ENCODE data around the gene KCNH2.
"Not testable (repeated sequence)": the region's sequence is repeated elsewhere in the genome, so short reads cannot be mapped to it uniquely, and the experiment has no call there.

KCNH2 gene, protein sequence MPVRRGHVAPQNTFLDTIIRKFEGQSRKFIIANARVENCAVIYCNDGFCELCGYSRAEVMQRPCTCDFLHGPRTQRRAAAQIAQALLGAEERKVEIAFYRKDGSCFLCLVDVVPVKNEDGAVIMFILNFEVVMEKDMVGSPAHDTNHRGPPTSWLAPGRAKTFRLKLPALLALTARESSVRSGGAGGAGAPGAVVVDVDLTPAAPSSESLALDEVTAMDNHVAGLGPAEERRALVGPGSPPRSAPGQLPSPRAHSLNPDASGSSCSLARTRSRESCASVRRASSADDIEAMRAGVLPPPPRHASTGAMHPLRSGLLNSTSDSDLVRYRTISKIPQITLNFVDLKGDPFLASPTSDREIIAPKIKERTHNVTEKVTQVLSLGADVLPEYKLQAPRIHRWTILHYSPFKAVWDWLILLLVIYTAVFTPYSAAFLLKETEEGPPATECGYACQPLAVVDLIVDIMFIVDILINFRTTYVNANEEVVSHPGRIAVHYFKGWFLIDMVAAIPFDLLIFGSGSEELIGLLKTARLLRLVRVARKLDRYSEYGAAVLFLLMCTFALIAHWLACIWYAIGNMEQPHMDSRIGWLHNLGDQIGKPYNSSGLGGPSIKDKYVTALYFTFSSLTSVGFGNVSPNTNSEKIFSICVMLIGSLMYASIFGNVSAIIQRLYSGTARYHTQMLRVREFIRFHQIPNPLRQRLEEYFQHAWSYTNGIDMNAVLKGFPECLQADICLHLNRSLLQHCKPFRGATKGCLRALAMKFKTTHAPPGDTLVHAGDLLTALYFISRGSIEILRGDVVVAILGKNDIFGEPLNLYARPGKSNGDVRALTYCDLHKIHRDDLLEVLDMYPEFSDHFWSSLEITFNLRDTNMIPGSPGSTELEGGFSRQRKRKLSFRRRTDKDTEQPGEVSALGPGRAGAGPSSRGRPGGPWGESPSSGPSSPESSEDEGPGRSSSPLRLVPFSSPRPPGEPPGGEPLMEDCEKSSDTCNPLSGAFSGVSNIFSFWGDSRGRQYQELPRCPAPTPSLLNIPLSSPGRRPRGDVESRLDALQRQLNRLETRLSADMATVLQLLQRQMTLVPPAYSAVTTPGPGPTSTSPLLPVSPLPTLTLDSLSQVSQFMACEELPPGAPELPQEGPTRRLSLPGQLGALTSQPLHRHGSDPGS

DNA sequence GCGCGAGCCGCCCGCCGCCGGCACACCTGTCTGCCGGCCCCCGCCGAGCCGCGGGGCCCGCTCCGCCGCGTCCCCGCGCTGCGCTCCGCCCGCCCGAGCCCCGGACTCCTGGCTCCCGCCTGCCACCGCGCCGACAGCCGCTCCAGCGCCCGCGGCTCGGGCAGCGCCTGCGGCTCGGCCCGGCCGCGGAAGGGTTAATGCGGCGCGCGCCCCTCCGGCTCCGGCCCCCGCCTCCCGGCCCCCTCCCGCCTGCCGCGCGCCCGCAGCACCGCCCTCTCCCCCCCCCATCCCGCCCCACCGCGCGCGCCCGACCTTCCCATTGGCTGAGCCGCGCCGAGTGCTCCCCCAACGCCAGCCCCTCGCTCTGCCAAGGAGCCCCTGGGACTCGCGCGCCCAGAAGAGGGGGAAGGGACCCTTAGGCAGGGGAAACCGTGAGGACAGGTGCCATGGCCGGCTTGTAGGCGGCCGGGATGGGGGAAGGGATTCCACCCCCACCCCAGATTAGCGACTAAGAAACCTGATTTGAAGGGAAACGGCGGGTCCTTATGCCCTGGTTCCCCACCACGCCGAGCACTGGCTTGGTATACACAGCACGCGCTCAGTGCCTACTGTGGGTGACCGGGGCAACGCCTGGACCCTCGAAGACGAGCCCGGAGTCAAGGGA is at the start of gene KCNH2:
Gene KCNH2 (minus strand): TSS at position 196 of the 664 bp plus-strand sequence. CDS start 408 bp downstream, outside the sequence.
- peak; percentile 92 for DNase-seq

DNA sequence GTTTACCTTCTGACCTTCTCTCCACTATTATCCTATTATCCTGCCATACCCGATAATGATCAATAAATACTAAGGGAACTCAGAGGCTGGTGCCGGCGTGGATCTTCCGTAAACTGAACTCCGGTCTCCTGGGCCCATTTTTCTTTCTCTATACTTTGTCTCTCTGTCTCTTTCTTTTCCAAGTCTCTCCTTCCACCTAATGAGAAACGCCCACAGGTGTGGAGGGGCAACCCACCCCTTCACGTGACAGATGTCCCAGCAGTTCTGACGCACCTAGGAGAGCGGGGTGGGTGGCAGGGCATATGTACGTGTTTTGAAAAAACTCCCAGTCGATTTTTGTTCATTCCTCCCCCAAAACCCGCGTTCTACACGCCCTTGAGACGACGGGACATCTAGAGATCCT is 49.6 kb upstream of the KCNH2 start:
- not testable (repeated sequence) for DNase-seq

DNA sequence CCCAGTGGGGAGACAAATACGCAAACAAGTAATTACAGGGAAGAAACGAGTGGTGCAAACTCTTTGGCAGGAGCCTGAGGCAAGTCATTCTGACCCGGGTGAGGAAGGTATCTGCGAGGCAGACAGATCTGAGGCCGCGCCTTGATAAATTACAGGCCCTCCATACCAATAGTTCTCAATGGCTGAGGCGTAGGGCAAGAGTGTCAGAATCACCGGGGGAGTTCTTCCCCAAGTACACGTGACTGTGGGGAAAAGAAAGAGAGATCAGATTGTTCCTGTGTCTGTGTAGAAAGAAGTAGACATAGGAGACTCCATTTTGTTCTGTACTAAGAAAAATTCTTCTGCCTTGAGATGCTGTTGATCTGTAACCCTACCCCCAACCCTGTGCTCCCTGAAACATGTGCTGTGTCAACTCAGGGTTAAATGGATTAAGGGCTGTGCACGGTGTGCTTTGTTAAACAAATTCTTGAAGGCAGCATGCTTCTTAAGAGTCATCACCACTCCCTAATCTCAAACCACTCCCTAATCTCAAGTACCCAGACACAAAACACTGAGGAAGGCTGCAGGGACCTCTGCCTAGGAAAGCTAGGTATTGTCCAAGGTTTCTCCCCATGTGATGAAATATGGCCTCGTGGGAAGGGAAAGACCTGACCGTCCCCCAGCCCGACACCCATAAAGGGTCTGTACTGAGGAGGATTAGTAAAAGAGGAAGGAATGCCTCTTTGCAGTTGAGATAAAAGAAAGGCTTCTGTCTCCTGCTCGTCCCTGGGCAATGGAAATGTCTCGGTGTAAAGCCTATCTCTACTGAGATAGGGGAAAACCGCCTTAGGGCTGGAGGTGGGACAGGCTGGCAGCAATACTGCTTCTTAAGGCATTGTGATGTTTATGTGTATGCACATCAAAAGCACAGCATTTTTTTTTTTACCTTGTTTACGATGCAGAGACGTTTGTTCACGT is 48.9 kb upstream of the KCNH2 start:
- not testable (repeated sequence) for DNase-seq

DNA sequence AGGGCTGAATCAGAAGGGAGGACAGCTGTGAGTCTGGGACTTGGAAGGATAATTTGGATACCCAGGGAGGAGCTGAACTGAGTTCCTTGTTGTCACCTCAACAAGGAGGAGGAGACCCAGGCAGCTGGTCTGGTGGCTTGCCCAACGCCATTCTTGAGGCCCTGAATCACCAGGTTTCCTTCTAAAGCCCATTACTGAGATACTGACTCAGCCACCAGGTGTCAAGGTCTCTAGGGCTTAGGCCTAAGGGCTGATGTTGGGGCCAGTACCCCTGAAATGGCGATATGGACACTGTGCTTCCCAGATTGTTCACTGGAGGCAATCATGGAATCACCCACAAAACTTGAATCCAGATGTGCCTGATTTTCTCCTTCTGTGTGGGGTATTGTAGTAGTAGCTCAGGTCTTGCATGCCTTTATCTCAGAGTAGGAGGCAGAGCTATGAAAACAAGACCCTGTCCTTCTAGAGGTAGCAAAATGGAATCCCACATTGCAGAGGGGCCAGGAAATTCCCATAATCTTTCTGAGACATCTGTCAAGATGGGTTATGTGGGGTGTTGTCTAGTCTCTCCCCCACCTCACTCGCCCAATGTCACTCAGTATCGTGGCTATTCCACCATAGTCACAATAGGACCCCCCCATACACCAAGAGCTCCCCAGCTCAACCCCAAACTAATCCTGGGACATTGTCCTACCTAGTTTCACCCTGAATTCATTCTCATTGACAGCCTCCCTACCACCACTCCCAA is 48.0 kb upstream of the KCNH2 start:
- DNase-seq = no peak

DNA sequence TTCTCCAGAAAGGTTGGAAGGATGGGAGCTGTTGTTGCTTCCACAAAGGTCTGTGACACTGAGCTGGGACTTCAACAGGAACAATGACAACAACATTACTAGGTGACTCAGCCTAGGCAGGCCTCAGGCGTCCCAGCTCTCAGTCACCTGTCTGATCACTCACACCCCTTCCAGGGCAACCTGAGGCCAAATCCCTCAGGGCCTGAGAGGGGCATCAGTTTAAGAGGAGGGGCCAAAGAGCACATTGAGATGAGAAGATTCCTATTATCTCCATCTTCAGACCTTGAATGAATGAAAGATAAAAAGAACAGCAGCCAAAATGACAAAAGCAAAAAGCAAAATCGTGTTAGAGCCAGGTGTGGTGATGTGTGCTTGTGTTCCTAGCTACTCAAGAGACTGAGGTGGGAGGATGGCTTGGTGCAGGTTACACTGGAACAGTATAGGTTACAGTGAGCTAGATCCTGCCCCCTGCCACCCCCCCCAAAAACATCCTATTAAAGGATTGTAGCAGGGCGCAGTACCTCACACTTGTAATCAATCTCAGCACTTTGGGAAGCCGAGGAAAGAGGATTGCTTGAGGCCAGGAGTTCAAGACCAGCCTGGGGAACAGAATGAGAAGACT is 46.4 kb upstream of the KCNH2 start, which contains the start of gene ATG9B:
Gene ATG9B (minus strand): TSS at position 60 of the 622 bp plus-strand sequence. CDS start 71 bp downstream, outside the sequence.
- DNase-seq = no peak

DNA sequence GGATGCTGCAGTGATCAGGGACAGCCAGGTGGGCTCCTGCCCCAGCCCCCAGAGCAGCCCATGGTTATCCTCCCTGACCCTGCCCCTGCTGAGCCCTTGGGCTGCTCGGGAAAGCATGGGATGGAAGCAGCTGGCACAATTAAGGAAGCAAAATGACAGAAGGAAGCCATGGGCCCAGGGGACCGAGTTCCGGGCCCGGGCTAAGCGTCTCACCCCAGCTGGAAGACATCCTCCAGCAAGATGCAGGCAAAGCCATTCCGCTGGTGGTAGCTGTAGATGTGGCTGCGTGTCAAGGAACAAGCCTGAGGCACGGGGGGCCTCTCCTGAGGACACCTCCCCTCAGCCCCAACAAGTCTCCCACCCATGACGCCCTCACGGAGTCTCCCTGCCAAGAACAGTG is 45.1 kb upstream of the KCNH2 start:
- no peak for DNase-seq

DNA sequence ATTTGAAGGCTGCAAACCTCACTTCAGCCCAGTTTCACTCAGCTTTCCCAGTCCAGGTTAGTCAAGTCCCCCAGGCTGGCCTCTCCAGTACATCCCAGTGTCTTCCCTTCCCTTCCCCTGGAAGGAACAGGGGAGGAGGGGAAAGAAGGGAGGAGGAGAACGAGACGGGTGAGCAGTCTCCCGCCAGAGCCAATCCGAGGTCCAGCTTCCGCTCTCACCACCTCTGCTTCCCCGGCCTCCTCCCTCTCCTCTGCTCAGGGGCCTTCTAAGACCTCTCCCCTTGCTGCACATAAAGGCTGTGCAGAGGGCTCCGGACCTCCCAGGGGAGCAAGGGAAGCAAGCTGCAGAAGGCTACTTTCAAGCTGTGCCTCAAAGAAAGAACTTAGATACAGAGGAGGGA is 42.1 kb upstream of the KCNH2 start:
- no peak for DNase-seq

DNA sequence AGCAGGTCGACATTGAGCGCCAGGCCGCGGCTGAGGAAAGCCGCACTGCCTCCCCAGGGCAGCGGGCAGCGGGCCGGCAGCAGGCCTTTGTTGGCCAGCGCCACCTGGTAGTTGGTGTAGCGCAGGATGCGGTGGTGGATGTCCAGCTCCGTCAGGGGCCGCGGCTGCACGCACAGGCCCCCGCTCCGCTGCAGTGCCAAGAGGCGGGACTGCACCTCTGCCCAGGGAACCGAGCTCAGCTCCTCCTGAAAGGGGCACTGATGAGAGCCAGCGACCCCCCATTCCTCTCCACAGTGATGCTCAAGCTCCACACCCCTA is 41.0 kb upstream of the KCNH2 start:
- no peak for DNase-seq

DNA sequence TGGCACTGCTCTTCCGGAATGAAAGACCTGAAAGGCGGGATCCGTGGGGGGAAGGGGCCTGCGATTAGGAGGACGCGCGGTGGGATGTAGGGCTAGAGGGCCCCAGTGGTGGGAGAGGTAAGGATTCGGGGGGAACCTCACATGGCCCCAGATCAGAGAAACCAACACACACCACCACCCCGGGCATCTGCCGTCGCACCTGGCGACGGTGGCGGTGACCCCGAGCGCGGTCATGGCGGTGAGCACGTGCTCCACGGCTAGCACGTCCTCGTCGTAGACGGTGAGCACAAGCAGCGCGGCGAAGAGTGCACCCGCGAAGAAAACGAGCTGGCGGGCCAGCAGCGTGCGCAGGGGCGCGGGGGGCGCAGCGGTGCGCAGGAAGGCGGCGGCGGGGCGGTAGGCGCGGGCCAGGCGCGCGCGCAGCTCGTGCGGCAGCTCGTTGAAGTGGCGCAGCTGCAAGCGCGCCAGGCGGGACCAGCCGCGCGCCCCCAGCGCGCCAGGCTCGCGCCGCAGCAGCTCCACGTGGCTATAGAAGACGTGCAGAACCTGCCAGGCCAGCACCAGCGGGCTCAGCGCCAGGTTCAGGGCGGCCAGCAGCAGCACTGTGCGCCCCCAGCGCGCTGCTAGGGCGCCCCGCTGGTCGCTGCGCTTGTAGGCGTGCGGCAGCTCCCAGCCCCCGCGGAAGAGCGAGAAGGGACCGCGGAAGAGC is 40.5 kb upstream of the KCNH2 start:
- DNase-seq = peak; percentile 82

GRCh38 chr7:151017953-151018420 is 39.9 kb upstream of the KCNH2 start:
- peak; percentile 75 for DNase-seq

DNA sequence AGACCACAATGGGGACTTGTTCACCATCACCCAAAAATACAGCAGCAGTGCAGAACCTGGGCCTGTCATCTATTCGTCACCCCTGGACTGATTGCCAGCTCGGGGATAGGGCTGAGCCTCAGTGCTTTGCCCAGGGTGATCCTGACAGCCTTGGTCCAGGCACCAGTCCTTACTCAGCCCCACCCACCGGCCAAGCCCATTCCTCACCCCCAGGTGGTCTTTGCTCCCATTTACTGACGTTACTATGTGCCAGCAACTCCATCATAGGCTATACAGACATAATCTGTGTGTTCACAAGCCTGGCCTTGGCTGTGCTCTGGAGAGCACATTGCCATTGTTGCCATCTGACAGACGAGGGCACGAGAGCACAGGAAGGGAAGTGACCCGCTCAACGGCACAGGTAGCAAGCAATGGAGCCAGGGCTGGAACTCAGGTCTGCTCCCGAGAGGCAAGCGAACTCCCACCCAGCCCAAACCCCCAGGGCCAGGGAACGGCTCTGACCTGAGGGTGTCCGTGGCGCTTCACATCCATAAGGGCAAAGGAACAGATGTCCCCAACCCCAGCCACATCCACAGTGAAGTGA is 39.3 kb upstream of the KCNH2 start:
- DNase-seq = no peak

DNA sequence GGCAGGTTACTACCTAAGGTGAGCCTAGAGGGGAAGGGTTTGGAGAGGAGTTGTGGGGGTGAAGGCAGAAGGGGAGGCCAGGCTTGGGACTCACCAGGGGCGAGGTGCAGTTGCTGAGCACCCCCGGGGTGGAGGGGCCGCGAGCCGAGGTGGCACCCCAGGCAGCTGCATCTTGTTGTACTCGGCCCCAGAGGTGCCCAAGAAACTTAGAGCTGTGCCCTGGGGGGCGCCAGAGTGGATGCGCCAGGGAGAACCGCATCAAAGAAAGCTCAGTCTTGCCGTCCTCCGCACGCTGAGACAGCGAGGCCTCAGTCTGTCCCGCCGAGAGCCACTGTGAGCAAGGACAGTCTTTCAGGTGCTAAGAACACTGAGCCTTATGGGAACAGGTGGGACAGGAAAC is 38.8 kb upstream of the KCNH2 start:
- no peak for DNase-seq

DNA sequence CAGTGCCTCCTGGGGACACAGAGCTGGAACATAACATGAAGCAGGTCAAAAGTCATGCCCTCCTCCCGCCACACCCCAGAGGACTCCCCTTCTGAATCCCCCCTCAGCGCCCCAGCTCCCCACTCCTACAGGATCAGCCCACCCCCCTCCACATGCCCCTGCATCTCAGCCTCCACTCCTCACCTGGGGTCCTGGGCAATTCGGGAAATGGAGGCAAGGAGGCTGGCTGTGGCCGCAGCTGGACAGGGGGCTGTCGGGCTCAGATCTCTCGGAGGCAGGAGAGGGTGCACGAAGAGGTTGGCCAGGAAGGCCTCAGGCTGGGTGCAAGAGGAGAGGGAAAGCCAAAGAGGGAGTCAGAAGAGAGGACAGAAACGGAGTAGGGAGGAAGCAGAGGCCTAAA is 38.4 kb upstream of the KCNH2 start:
- DNase-seq = no peak

- no peak for DNase-seq
Measured at GRCh38 chr7:151015967-151016366, 37.8 kb upstream of the KCNH2 start.

GRCh38 chr7:151014950-151015349 is 36.8 kb upstream of the KCNH2 start:
- no peak for DNase-seq

- no peak for DNase-seq
Measured at GRCh38 chr7:151013733-151014497, 35.8 kb upstream of the KCNH2 start.

DNA sequence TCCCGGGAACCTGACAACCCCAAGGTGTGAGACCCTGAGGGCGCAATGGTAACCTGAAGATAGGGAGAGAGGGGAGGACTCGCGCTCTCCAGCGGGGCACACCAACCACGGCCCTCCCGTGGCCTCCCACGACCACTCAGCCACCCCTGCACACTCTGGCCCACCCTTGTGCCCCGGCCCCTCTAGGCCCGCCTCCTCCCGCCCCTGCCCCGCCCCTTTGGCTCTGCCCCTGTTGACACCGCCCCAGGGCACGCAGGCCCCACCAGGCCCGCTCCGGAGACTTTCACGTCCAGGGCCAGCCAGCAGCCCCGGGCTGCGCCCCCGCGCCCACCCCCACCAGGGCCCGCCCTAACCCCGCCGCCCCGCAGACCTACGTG is 35.2 kb upstream of the KCNH2 start:
- no peak for DNase-seq

GRCh38 chr7:151012911-151013347 is 34.8 kb upstream of the KCNH2 start:
- DNase-seq = no peak
